DOHH2 (cell line): ENCODE results near the gene MYADML2.

ENCODE experiments used
- EZH2phosphoT487 ChIP-seq: fragments of 200-600 bp; sonication (generic); IDR thresholded peaks from 2 replicates; pipeline ENCODE4 v1.6.1; 2017; ENCODE audit warnings: borderline replicate concordance, mild to moderate bottlenecking, antibody characterized with exemption, low read length, moderate library complexity, mixed read lengths
- TF ChIP-seq, protein P1 (sequence below): fragments of 200-600 bp; sonication (generic); IDR thresholded peaks from one replicate; pipeline ENCODE4 v1.5.1; 2014; ENCODE audit warnings: antibody characterized with exemption, mild to moderate bottlenecking, low read depth, low read length; ENCODE audit not compliant: poor library complexity, severe bottlenecking

GRCh38 chr17:81904600-81905423 lies 42.2 kb downstream of the MYADML2 start:
- TF ChIP-seq, protein P1, sequence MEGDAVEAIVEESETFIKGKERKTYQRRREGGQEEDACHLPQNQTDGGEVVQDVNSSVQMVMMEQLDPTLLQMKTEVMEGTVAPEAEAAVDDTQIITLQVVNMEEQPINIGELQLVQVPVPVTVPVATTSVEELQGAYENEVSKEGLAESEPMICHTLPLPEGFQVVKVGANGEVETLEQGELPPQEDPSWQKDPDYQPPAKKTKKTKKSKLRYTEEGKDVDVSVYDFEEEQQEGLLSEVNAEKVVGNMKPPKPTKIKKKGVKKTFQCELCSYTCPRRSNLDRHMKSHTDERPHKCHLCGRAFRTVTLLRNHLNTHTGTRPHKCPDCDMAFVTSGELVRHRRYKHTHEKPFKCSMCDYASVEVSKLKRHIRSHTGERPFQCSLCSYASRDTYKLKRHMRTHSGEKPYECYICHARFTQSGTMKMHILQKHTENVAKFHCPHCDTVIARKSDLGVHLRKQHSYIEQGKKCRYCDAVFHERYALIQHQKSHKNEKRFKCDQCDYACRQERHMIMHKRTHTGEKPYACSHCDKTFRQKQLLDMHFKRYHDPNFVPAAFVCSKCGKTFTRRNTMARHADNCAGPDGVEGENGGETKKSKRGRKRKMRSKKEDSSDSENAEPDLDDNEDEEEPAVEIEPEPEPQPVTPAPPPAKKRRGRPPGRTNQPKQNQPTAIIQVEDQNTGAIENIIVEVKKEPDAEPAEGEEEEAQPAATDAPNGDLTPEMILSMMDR = no peak
- no peak for TF ChIP-seq EZH2phosphoT487
